Keratinocyte (primary cell): ENCODE results near the gene MTHFD2L. TPM values are rescaled to one million over a fixed set of nuclear protein-coding genes. Genes with fewer than 3 reads are reported as not detected.

Source experiments
- DNase-seq: peaks from one replicate; pipeline ENCODE4 v3.0.0-alpha.2; 2011; ENCODE audit warnings: low read depth, missing footprints, low spot score
- FAIRE-seq: peaks from 2 replicates; lab custom pipeline; 2011; peaks lifted over from hg19 to GRCh38; lab: Jason Lieb, UNC
- H2AFZ ChIP-seq: 2 replicates; pipeline ENCODE4 v1.6.0; 2012; ENCODE audit warnings: low read length, control low read depth, inconsistent platforms; ENCODE audit not compliant: control insufficient read depth
- H3K27ac ChIP-seq: 2 replicates; pipeline ENCODE4 v1.5.1; 2011; ENCODE audit warnings: low read length; ENCODE audit not compliant: control insufficient read depth, insufficient read depth
- H3K27me3 ChIP-seq: 3 replicates; pipeline ENCODE4 v1.6.0; 2011; ENCODE audit warnings: low read length; ENCODE audit not compliant: control insufficient read depth, insufficient read depth; ENCODE audit errors: extremely low read depth
- H3K36me3 ChIP-seq, 2 experiments: 2 replicates in 1 of 2; 3 replicates in 1 of 2; pipeline ENCODE4 v1.5.1; 2011; ENCODE audit warnings: low read length in 2 of 2, mild to moderate bottlenecking in 1 of 2; ENCODE audit not compliant: control insufficient read depth in 2 of 2, insufficient read depth in 2 of 2; ENCODE audit errors: extremely low read depth in 1 of 2
- H3K4me1 ChIP-seq: 3 replicates; pipeline ENCODE4 v1.5.1; 2011; ENCODE audit warnings: low read length; ENCODE audit not compliant: control insufficient read depth, insufficient read depth; ENCODE audit errors: extremely low read depth
- H3K4me2 ChIP-seq: 3 replicates; pipeline ENCODE4 v1.6.0; 2011; ENCODE audit warnings: low read depth, low read length; ENCODE audit not compliant: control insufficient read depth, insufficient read depth; ENCODE audit errors: extremely low read depth
- H3K4me3 ChIP-seq, 3 experiments: fragments of 200-600 bp in 1 of 3; sonication (generic) in 1 of 3; 2 replicates in 2 of 3; 3 replicates in 1 of 3; pipeline ENCODE4 v1.5.1; 2011 to 2016; ENCODE audit warnings: low read length in 3 of 3, mild to moderate bottlenecking in 3 of 3, control low read depth in 2 of 3, inconsistent platforms in 1 of 3, low read depth in 1 of 3, mixed read lengths in 1 of 3, mixed run types in 1 of 3, moderate library complexity in 1 of 3; ENCODE audit not compliant: control insufficient read depth in 2 of 3, insufficient read depth in 2 of 3; ENCODE audit errors: extremely low read depth in 1 of 3
- H3K79me2 ChIP-seq: 2 replicates; pipeline ENCODE4 v1.6.0; 2012; ENCODE audit warnings: low read length; ENCODE audit not compliant: control insufficient read depth, insufficient read depth
- H3K9ac ChIP-seq: 3 replicates; pipeline ENCODE4 v1.6.0; 2011; ENCODE audit warnings: low read length; ENCODE audit not compliant: control insufficient read depth, insufficient read depth; ENCODE audit errors: extremely low read depth
- H3K9me1 ChIP-seq: 3 replicates; pipeline ENCODE4 v1.6.0; 2011; ENCODE audit warnings: low read length; ENCODE audit not compliant: control insufficient read depth, insufficient read depth; ENCODE audit errors: extremely low read depth
- H3K9me3 ChIP-seq: 2 replicates; pipeline ENCODE4 v1.5.1; 2012; ENCODE audit warnings: low read depth, low read length; ENCODE audit not compliant: control insufficient read depth
- H4K20me1 ChIP-seq: 3 replicates; pipeline ENCODE4 v1.6.0; 2011; ENCODE audit warnings: low read length; ENCODE audit not compliant: control insufficient read depth, insufficient read depth; ENCODE audit errors: extremely low read depth
- EZH2 ChIP-seq: IDR thresholded peaks from one replicate; pipeline ENCODE4 v1.6.1; 2012; ENCODE audit warnings: inconsistent platforms, mild to moderate bottlenecking, low read length, moderate library complexity
- dilution Hi-C: fragments of 300-500 bp; cut with MboI; formaldehyde crosslinking; loops from one replicate; pipeline ENCODE4 v1.7.0; 2020; ENCODE audit warnings: low sequenced_read_pairs; ENCODE audit not compliant: extremely low pct_ligation_motif_present
- polyA plus RNA-seq, 5 experiments: library from polyadenylated mRNA; depleted of rRNA in 3 of 5; stranded (reverse) in 3 of 5; stranded (forward) in 1 of 5; unstranded in 1 of 5; fragments of >200 nt; gene quantifications; 1 replicate in 1 of 5; 2 replicates in 3 of 5; 3 replicates in 1 of 5; pipeline versions ENCODE4 v1.2.1 to v1.2.3, GENCODE V29; 2011 to 2012; ENCODE audit warnings: missing spikeins in 2 of 5, low read depth in 1 of 5, low replicate concordance in 1 of 5
- TF ChIP-seq, protein P1 (sequence below), 3 experiments: IDR thresholded peaks in 1 of 3; conservative IDR thresholded peaks in 1 of 3; optimal IDR thresholded peaks in 1 of 3; 2 replicates in 2 of 3; 3 replicates in 1 of 3; pipeline versions ENCODE3 to v1.5.1; 2011; ENCODE audit warnings: low read length in 3 of 3, mild to moderate bottlenecking in 3 of 3, moderate library complexity in 2 of 3, control low read depth in 1 of 3, inconsistent platforms in 1 of 3; ENCODE audit not compliant: insufficient read depth in 2 of 3; ENCODE audit errors: extremely low read depth in 1 of 3

MTHFD2L gene
- polyA plus RNA-seq, 1 donor (not counting 4 experiments of a cell fraction or from before 2014, with no cell fraction given): 30.4 TPM

DNA sequence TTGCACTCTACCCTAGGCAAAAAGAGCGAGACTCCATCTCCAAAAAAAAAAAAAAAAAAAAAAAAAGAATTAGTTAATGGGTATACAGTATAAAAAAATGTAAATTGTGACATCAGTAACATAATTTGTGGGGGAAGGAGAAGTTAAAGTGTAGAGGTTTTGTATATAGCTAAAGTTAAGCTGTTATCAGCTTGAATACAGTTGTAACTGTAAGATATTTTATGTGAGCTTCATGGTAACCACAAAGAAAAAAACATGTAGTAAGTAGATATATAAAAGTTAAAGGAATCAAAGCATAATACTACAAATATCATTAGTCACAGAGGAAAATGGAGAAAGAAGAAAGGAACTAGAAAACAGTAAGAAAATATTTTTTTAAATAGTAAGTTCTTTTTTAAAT lies 97.2 kb downstream of the MTHFD2L start:
- Histone ChIP-seq H2AFZ (no peak overlapping the region), H3K9me1 (no peaks in the 10 kb centered on the region), H3K4me2 (no peak overlapping the region), H4K20me1 (no peaks in the 10 kb centered on the region), H3K79me2 (no peaks in the 10 kb centered on the region), H3K27ac (no peak overlapping the region), H3K4me3 (no peak overlapping the region), H3K27me3 (no peaks in the 10 kb centered on the region), H3K36me3 (peaks cover 0 to 4% of the 10 kb centered on the region in 2 experiments), H3K4me1 (no peaks in the 10 kb centered on the region), H3K9me3 (peaks cover 9% of the 10 kb centered on the region), H3K9ac (no peak overlapping the region)
- DNase-seq (no peak), FAIRE-seq (no peak)
- TF ChIP-seq, protein P1, sequence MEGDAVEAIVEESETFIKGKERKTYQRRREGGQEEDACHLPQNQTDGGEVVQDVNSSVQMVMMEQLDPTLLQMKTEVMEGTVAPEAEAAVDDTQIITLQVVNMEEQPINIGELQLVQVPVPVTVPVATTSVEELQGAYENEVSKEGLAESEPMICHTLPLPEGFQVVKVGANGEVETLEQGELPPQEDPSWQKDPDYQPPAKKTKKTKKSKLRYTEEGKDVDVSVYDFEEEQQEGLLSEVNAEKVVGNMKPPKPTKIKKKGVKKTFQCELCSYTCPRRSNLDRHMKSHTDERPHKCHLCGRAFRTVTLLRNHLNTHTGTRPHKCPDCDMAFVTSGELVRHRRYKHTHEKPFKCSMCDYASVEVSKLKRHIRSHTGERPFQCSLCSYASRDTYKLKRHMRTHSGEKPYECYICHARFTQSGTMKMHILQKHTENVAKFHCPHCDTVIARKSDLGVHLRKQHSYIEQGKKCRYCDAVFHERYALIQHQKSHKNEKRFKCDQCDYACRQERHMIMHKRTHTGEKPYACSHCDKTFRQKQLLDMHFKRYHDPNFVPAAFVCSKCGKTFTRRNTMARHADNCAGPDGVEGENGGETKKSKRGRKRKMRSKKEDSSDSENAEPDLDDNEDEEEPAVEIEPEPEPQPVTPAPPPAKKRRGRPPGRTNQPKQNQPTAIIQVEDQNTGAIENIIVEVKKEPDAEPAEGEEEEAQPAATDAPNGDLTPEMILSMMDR (optimal IDR thresholded peaks at IDR 0.05 in 1 of 3, IDR thresholded peaks at IDR 0.05 in 1 of 3, conservative IDR thresholded peaks at IDR 0.05 in 1 of 3; ENCODE audit: extremely low read depth in 1 of 3, insufficient read depth in 2 of 3, low read length in 3 of 3): no peak
- no peak for TF ChIP-seq EZH2
- dilution Hi-C loops: no loop called here

DNA sequence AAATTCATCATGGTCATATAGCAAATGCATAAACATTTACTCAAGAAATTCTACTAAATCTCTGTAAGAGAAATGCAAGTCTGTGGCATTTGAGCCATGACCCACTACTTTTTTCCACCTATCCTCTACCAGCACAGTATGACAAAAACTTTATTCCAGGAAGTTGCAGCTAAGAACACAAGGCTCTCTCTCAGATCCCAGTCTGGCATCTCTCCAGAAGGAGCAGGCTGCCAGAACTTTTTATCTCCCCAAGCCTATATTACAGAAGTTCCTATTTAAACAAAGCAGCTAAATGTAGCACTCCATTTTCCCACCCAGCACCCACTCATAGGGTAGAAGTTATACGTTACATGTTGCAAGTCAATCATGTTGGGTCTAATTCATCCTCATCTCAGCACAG lies 101.0 kb downstream of the MTHFD2L start:
- no peak overlapping the region for H3K9ac ChIP-seq
- DNase-seq: no peak
- no peaks in the 10 kb centered on the region for H3K27me3 ChIP-seq
- no peaks in the 10 kb centered on the region for H3K36me3 ChIP-seq
- no peaks in the 10 kb centered on the region for H4K20me1 ChIP-seq
- H3K27ac ChIP-seq: no peak overlapping the region
- no peak overlapping the region for H2AFZ ChIP-seq
- H3K79me2 ChIP-seq: no peaks in the 10 kb centered on the region
- no peak overlapping the region for H3K4me3 ChIP-seq
- H3K9me3 ChIP-seq: no peaks in the 10 kb centered on the region
- no peaks in the 10 kb centered on the region for H3K4me1 ChIP-seq
- H3K9me1 ChIP-seq: no peaks in the 10 kb centered on the region
- FAIRE-seq: no peak
- H3K4me2 ChIP-seq: no peak overlapping the region
- dilution Hi-C loops: no loop called here
- TF ChIP-seq, protein P1 (optimal IDR thresholded peaks at IDR 0.05 in 1 of 3, IDR thresholded peaks at IDR 0.05 in 1 of 3, conservative IDR thresholded peaks at IDR 0.05 in 1 of 3; ENCODE audit: extremely low read depth in 1 of 3, insufficient read depth in 2 of 3, low read length in 3 of 3): no peak
- no peak for TF ChIP-seq EZH2
